Raji (cell line): ENCODE data around the gene IGSF5.

ENCODE experiments used
- POLR2A ChIP-seq: IDR thresholded peaks from 2 replicates; pipeline ENCODE4 v1.6.1; 2011; ENCODE audit warnings: low read depth, low read length, control low read depth; ENCODE audit not compliant: insufficient read depth

The IGSF5 gene

GRCh38 chr21:39727401-39728120, 17.4 kb upstream of the IGSF5 start:
- no peak for TF ChIP-seq POLR2A

DNA sequence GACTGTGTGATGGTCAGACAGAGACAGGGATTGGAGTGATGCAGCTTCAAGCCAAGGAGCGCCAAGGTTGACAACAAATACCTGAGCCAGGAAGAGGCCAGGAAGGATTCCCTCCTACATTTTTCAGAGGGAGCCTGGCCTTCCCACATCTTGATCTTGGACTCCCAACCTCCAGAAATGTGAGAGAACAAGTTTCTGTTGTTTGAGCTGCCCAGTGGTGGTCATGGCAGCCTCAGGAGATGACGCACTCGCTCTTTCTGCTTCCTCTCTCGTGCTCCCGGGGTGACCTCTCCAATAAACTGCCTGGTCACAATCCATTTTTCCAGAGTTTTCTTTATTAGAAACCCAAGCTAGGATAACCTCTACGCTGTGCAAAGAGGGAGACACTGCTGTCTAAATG, 16.6 kb upstream of the IGSF5 start:
- TF ChIP-seq POLR2A, result no peak

- no peak for TF ChIP-seq POLR2A
Measured at GRCh38 chr21:39730418-39731157, 14.4 kb upstream of the IGSF5 start.

- TF ChIP-seq POLR2A, result no peak
Measured at GRCh38 chr21:39736716-39737115, 8.3 kb upstream of the IGSF5 start.

- no peak for TF ChIP-seq POLR2A
Measured at GRCh38 chr21:39737376-39738000, 7.5 kb upstream of the IGSF5 start.

GRCh38 chr21:39738566-39738965, 6.4 kb upstream of the IGSF5 start:
- no peak for TF ChIP-seq POLR2A

GRCh38 chr21:39750670-39751069, 5.7 kb downstream of the IGSF5 start:
- no peak for TF ChIP-seq POLR2A

DNA sequence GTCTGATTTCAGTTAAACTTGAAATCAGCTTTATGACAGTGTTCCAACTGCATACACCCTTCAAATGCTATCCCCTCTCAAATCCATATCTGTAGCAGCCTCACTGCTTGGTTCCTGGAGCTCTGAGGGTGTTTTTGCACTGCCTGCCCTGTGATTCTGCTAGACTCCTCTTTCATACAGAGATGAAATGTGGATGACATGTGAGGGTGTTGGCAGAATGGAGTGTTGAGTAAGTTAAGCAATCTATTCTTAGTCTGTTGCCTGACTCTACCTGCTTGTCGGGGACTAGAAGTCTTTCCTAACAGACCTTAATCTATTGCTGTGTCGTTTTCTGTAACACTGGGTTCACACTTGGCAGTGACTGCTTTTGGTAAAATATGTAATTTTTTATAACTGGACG, 9.8 kb downstream of the IGSF5 start:
- no peak for TF ChIP-seq POLR2A

- no peak for TF ChIP-seq POLR2A
Measured at GRCh38 chr21:39756285-39756684, 11.3 kb downstream of the IGSF5 start.

DNA sequence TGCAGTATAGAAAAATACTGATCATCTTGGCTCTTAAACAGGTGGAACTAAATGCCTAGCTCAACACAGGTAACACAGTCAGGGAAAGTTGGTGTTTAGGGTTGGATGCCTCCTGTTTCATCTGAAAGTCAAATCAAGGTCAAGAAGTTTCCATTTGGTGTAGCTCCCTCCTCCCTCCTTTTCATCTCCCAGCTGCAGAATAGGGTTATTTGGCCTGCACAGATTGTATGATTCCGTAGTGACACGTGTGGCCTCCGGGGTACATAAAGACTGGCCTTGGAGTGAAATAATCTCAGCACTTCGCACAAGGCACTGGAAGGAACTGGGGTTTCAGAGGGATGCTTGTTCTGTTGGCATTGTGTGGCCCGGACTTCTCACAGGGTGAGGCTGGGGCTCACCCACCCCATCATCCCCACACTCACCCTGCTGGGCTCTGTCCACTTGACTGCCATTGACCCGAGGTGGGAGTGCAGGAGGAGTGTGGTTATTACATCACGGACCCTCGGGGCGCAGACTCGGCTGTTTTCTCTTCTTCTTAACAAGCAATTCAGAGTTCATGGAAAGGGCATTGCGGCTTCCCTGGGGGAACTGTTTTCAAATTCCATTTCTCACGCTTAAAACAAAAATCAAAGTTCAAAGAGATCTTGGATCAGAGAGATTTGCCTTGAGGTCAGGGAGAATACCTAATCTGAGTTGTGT, 18.4 kb downstream of the IGSF5 start:
- TF ChIP-seq POLR2A, result no peak

DNA sequence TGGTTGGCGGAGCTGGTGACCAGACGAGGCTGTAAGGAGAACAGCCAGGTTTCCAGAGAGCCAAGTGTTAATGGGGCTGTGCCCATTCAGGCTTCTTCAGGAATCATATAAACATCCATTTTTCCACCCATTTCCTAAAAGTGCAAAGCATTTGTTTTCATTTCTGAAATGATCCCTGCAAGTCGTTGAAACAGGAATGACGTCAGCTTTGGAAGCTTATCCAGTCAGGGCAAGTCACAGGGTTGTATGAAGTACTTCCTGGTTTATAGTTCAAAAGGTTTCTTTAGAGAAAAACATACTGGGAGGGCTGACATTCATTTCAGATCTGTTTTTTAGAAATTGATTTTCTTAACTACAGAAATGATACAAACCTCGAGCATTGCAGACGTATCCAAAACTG, 29.2 kb downstream of the IGSF5 start:
- no peak for TF ChIP-seq POLR2A

GRCh38 chr21:39775816-39776215, 30.8 kb downstream of the IGSF5 start:
- TF ChIP-seq POLR2A, result no peak

DNA sequence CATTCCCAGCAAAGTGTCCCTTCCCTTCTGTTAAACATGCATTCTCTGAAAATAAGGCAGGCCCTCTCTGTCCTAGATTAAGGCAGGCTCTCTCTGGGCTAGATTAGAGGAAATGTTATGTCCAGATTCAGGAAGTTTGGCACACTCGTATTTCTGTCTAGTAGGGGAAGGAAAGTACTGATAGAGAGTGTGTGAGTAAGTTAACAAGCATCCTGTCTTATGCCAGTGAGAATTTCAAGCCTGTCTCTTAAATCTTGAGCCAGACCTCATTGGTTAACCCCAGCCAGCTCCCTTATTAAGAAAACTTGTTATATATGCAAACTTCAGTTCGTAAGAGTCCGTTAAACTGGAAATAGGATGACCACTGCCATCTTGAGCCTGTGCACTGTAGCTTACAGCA, 31.6 kb downstream of the IGSF5 start:
- TF ChIP-seq POLR2A, result no peak

DNA sequence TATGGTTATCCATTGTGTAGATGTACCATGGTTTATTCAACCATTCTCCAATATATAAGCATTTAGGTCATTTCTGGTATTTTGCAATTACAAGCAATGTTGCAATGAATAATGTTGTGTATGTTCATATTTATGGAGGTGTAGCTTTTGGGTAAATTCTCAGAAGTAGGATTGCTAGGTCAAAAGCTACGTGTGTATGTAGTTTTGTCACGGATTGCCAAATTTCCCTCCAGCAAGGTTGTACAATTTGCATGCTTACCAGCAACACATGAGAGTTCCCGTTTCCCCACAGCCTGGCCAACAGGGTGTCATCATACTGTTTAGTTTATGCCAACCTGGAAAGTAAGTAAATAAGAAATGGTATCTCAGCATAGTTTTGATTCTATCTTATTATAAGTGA, 36.3 kb downstream of the IGSF5 start:
- no peak for TF ChIP-seq POLR2A

GRCh38 chr21:39788383-39788782, 43.4 kb downstream of the IGSF5 start:
- no peak for TF ChIP-seq POLR2A
